K562 (cell line): ENCODE data around the gene ERICH2. TPM values are rescaled to one million over a fixed set of nuclear protein-coding genes. Genes with fewer than 3 reads are reported as not detected.

Experiments
- COPS2 ChIP-seq: fragments of 450-650 bp; conservative IDR thresholded peaks from 2 replicates; pipeline ENCODE4 v1.6.1; 2016; ENCODE audit warnings: mild to moderate bottlenecking, moderate library complexity
- FOXO4 ChIP-seq: fragments of 450-650 bp; formaldehyde crosslinking; IDR thresholded peaks from 2 replicates; pipeline ENCODE4 v1.4.0; 2020; ENCODE audit warnings: mild to moderate bottlenecking, moderate library complexity
- GMEB1 ChIP-seq: fragments of 250-450 bp; sonication (Bioruptor Pico); IDR thresholded peaks from 2 replicates; pipeline ENCODE4 v1.4.0; 2020; ENCODE audit warnings: mild to moderate bottlenecking
- HINFP ChIP-seq: fragments of 450-650 bp; conservative IDR thresholded peaks from 2 replicates; pipeline ENCODE4 v1.6.1; 2016; ENCODE audit warnings: missing genetic modification characterization, low read depth, mild to moderate bottlenecking, control low read depth, missing compliant biosample characterization
- HNRNPUL1 ChIP-seq: fragments of 200-400 bp; formaldehyde crosslinking; IDR thresholded peaks from 2 replicates; pipeline ENCODE4 v1.6.1; 2017; ENCODE audit warnings: low read length
- MXD1 ChIP-seq: fragments of 250-450 bp; sonication (Bioruptor Pico); IDR thresholded peaks from 2 replicates; pipeline ENCODE4 v1.8.0; 2021; ENCODE audit warnings: borderline replicate concordance, mild to moderate bottlenecking, moderate library complexity; ENCODE audit not compliant: poor library complexity, severe bottlenecking
- NUFIP1 ChIP-seq: fragments of 450-650 bp; IDR thresholded peaks from 2 replicates; pipeline ENCODE4 v1.6.1; 2018; ENCODE audit not compliant: partially characterized antibody
- RBM25 ChIP-seq: fragments of 200-400 bp; formaldehyde crosslinking; IDR thresholded peaks from 2 replicates; pipeline ENCODE4 v1.6.1; 2018; ENCODE audit warnings: low read length, low read depth, moderate library complexity; ENCODE audit not compliant: severe bottlenecking
- RFX1 ChIP-seq: fragments of 450-650 bp; IDR thresholded peaks from 2 replicates; pipeline ENCODE4 v1.6.1; 2016; ENCODE audit warnings: mild to moderate bottlenecking, moderate library complexity
- SMARCC2 ChIP-seq: fragments of 450-650 bp; IDR thresholded peaks from 2 replicates; pipeline ENCODE4 v1.6.1; 2017; ENCODE audit warnings: antibody characterized with exemption, moderate library complexity, mild to moderate bottlenecking, low read depth
- SRF ChIP-seq, 2 experiments: fragments of 250-450, 450-650 bp in 1 of 2; sonication (Bioruptor Pico) in 1 of 2; sonication (generic) in 1 of 2; formaldehyde crosslinking; IDR thresholded peaks; 2 replicates each; pipeline versions ENCODE4 v1.5.0 to v1.5.1; 2020 to 2022; ENCODE audit warnings: mild to moderate bottlenecking in 1 of 2, missing genetic modification reagents in 1 of 2
- STAG1 ChIP-seq: sonication (generic); formaldehyde crosslinking; IDR thresholded peaks from 2 replicates; pipeline ENCODE4 v1.5.0; 2020; ENCODE audit warnings: missing genetic modification reagents, borderline replicate concordance
- YY1 ChIP-seq, 3 experiments: IDR thresholded peaks; 2 replicates each; pipeline ENCODE4 v1.6.1; 2011; ENCODE audit warnings: low read length in 2 of 3, mild to moderate bottlenecking in 2 of 3, moderate library complexity in 2 of 3, borderline replicate concordance in 1 of 3, control low read depth in 1 of 3, low read depth in 1 of 3; ENCODE audit not compliant: insufficient read depth in 3 of 3, insufficient replicate concordance in 2 of 3, control insufficient read depth in 1 of 3, insufficient read length in 1 of 3; ENCODE audit errors: extremely low read depth in 1 of 3
- ZFP91 ChIP-seq: sonication (generic); formaldehyde crosslinking; IDR thresholded peaks from 2 replicates; pipeline ENCODE4 v1.8.0; 2022; ENCODE audit warnings: mild to moderate bottlenecking, missing genetic modification reagents
- ZNF121 ChIP-seq: sonication (generic); formaldehyde crosslinking; conservative IDR thresholded peaks from 2 replicates; pipeline ENCODE4 v1.8.0; 2022; ENCODE audit warnings: missing genetic modification reagents
- ZNF311 ChIP-seq: fragments of 250-450 bp; sonication (Bioruptor Pico); IDR thresholded peaks from 2 replicates; pipeline ENCODE4 v1.4.0; 2020; ENCODE audit warnings: mild to moderate bottlenecking, moderate library complexity
- ZNF79 ChIP-seq: fragments of 250-450 bp; sonication (Bioruptor Pico); IDR thresholded peaks from 2 replicates; pipeline ENCODE4 v1.4.0; 2020; ENCODE audit warnings: low read depth, mild to moderate bottlenecking, moderate library complexity
- polyA plus RNA-seq, 8 experiments: library from polyadenylated mRNA; depleted of rRNA in 4 of 8; stranded (reverse) in 5 of 8; unstranded in 3 of 8; fragments of >200 nt; fragmentation: Nextera tagmentation in 2 of 8; fragmentation: Illumina TruSeq in 1 of 8; extraction: Ambion mirVana in 2 of 8; extraction: Trizol in 1 of 8; gene quantifications; 2 replicates each; pipeline versions ENCODE4 v1.2.1 to v1.2.3, GENCODE V29; 2011 to 2014; ENCODE audit warnings: inconsistent platforms in 1 of 8, missing spikeins in 1 of 8
- total RNA-seq, 7 experiments: library from RNA; depleted of rRNA in 6 of 7; stranded (reverse); fragments of >200 nt in 6 of 7; fragmentation: Illumina TruSeq in 2 of 7; extraction: Trizol in 2 of 7; gene quantifications; 2 replicates each; pipeline versions ENCODE4 v1.2.1 to v1.2.3, GENCODE V29; 2011 to 2021; ENCODE audit warnings: low replicate concordance in 1 of 7
- TF ChIP-seq, protein P1 (sequence below): fragments of 450-650 bp; IDR thresholded peaks from 2 replicates; pipeline ENCODE4 v1.6.1; 2017; ENCODE audit warnings: mild to moderate bottlenecking, moderate library complexity

The ERICH2 gene
- total and polyA plus RNA-seq, 9 of the 15 experiments (the other 6 are each of a cell fraction or from before 2014, with no cell fraction given): 0.85 to 2.4 (median 1.6) TPM

DNA sequence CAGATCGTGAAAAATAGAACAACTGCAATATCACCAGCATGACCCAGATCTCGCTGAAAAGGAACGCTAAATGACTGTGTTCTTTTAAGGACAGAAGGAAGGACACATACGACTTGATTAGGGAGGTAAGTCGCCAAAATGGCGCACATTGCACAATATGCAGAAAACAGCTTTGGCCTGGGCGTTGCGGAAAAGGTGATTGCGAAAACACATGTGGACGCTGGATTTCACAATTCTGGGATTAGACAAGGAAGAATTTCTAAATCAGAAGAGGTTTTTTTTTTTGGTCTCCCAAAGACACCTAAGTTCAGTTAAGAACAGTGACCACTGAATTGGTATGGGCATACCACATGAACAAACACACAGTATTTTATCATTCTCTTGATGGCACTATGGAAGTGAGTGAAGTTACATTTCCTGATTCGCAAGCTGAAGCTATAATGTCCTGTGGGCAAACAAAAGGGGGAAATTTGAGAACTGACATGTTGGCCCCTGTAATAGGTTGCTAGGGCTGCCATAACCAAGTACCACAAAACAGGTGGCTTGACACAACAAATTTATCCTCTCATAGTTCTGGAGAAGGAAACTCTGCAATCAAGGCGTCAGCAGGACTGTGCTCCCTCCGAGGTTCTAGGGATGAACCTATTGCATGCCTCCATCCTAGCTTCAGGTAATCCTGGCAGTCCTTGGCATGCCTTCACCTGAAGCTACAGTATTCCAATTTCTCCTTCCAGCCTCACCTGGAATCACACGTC is 25.8 kb upstream of the ERICH2 start (continued):
- TF ChIP-seq ZFP91 (CRISPR knock-in tag) (0 out of 2 replicates have a peak, but pooled peaks have one; percentile 35), RBM25 (no peak), SRF (CRISPR knock-in tag; IDR thresholded peaks at IDR 0.05) (no peak), ZNF79 (CRISPR knock-in tag) (no peak), ZNF121 (CRISPR knock-in tag) (no peak), COPS2 (no peak), STAG1 (CRISPR knock-in tag) (no peak), SMARCC2 (0 out of 2 replicates have a peak, but pooled peaks have one; percentile 47), GMEB1 (no peak), ZNF311 (CRISPR knock-in tag) (no peak), YY1 (IDR thresholded peaks at IDR 0.05; ENCODE audit: borderline replicate concordance in 1 of 3, control insufficient read depth in 1 of 3, extremely low read depth in 1 of 3, insufficient read depth in 3 of 3, insufficient read length in 1 of 3, insufficient replicate concordance in 2 of 3, low read depth in 1 of 3, low read length in 2 of 3) (peak; percentile 61 to 94 (median 72)), FOXO4 (CRISPR knock-in tag) (no peak), RFX1 (no peak), NUFIP1 (no peak), MXD1 (CRISPR knock-in tag) (no peak), HINFP (no peak), HNRNPUL1 (no peak)
- TF ChIP-seq, protein P1, sequence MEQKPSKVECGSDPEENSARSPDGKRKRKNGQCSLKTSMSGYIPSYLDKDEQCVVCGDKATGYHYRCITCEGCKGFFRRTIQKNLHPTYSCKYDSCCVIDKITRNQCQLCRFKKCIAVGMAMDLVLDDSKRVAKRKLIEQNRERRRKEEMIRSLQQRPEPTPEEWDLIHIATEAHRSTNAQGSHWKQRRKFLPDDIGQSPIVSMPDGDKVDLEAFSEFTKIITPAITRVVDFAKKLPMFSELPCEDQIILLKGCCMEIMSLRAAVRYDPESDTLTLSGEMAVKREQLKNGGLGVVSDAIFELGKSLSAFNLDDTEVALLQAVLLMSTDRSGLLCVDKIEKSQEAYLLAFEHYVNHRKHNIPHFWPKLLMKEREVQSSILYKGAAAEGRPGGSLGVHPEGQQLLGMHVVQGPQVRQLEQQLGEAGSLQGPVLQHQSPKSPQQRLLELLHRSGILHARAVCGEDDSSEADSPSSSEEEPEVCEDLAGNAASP: no peak
